Measurements from ENCODE around the gene ASZ1.

ASZ1 gene

DNA sequence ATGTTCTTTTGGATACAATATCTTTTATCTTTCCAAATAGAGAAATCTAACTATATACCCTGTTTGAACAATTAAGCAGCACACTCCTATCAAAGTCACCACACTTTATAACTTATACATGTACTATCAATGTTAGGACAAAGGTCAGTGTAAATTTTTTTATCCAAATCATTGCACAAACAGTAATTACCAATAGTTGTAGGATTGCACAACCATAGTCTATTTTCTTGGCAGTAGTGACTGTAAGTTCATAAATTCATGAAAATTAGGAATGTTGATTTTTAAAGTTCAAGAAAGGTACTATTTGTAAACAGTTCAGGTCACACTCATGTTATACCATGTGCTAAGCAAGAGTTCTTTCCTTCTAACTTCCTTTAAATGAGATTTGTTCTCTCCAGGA, 113.7 kb downstream of the ASZ1 start:
- no peak for ATAC-seq
- TF ChIP-seq, protein P1, sequence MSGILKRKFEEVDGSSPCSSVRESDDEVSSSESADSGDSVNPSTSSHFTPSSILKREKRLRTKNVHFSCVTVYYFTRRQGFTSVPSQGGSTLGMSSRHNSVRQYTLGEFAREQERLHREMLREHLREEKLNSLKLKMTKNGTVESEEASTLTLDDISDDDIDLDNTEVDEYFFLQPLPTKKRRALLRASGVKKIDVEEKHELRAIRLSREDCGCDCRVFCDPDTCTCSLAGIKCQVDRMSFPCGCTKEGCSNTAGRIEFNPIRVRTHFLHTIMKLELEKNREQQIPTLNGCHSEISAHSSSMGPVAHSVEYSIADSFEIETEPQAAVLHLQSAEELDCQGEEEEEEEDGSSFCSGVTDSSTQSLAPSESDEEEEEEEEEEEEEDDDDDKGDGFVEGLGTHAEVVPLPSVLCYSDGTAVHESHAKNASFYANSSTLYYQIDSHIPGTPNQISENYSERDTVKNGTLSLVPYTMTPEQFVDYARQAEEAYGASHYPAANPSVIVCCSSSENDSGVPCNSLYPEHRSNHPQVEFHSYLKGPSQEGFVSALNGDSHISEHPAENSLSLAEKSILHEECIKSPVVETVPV (CRISPR knock-in tag; IDR thresholded peaks at IDR 0.05) = no peak
- TF ChIP-seq, protein P2, sequence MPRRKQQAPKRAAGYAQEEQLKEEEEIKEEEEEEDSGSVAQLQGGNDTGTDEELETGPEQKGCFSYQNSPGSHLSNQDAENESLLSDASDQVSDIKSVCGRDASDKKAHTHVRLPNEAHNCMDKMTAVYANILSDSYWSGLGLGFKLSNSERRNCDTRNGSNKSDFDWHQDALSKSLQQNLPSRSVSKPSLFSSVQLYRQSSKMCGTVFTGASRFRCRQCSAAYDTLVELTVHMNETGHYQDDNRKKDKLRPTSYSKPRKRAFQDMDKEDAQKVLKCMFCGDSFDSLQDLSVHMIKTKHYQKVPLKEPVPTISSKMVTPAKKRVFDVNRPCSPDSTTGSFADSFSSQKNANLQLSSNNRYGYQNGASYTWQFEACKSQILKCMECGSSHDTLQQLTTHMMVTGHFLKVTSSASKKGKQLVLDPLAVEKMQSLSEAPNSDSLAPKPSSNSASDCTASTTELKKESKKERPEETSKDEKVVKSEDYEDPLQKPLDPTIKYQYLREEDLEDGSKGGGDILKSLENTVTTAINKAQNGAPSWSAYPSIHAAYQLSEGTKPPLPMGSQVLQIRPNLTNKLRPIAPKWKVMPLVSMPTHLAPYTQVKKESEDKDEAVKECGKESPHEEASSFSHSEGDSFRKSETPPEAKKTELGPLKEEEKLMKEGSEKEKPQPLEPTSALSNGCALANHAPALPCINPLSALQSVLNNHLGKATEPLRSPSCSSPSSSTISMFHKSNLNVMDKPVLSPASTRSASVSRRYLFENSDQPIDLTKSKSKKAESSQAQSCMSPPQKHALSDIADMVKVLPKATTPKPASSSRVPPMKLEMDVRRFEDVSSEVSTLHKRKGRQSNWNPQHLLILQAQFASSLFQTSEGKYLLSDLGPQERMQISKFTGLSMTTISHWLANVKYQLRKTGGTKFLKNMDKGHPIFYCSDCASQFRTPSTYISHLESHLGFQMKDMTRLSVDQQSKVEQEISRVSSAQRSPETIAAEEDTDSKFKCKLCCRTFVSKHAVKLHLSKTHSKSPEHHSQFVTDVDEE (CRISPR knock-in tag; IDR thresholded peaks at IDR 0.05) = no peak
- TF ChIP-seq ZFP3 (CRISPR knock-in tag; IDR thresholded peaks at IDR 0.05) = no peak
- no peak for TF ChIP-seq BACH2 (CRISPR knock-in tag; IDR thresholded peaks at IDR 0.05; ENCODE audit: borderline replicate concordance)
- no peak for TF ChIP-seq ZNF565 (CRISPR knock-in tag; conservative IDR thresholded peaks at IDR 0.05; ENCODE audit: low read depth)

Data from SK-N-SH treated with all-trans-retinoic acid at 6 μM for 48 hours (cell line).